Gastroesophageal sphincter (tissue), 4 donors: ENCODE results near the gene CXADR. TPM values are rescaled to one million over a fixed set of nuclear protein-coding genes. Genes with fewer than 3 reads are reported as not detected.

Experiments
- ATAC-seq: fragments of 150-250 bp; one replicate; pipeline ENCODE4 v1.9.1; 2016; ENCODE audit warnings: mild to moderate bottlenecking, moderate library complexity
- H3K27ac ChIP-seq, 4 donors: fragments of 200-600 bp; sonication (generic) in 3 of 4; 1 replicate in 3 of 4; 2 replicates in 1 of 4; pipeline ENCODE4 v1.5.1; 2016 to 2019
- H3K27me3 ChIP-seq: fragments of 200-600 bp; sonication (generic); one replicate; pipeline ENCODE4 v1.5.1; 2019
- H3K36me3 ChIP-seq, 2 donors: fragments of 200-600 bp; sonication (generic); one replicate each; pipeline ENCODE4 v1.5.1; 2019; ENCODE audit warnings: control low read depth in 1 of 2
- H3K4me1 ChIP-seq, 3 donors: fragments of 200-600 bp; sonication (generic); 1 replicate in 2 of 3; 2 replicates in 1 of 3; pipeline ENCODE4 v1.5.1; 2016 to 2019; ENCODE audit warnings: control low read depth in 2 of 3
- H3K4me3 ChIP-seq, 2 donors: fragments of 200-600 bp; sonication (generic); one replicate each; pipeline ENCODE4 v1.5.1; 2019; ENCODE audit warnings: mild to moderate bottlenecking in 1 of 2, moderate library complexity in 1 of 2
- H3K9me3 ChIP-seq, 3 donors: fragments of 200-600 bp; sonication (generic); one replicate each; pipeline ENCODE4 v1.5.1; 2017 to 2019; ENCODE audit warnings: control low read depth in 2 of 3
- EP300 ChIP-seq: sonication (generic); formaldehyde crosslinking; IDR thresholded peaks from one replicate; pipeline ENCODE4 v1.6.1; 2017; ENCODE audit warnings: antibody characterized with exemption, mild to moderate bottlenecking
- POLR2A ChIP-seq, 2 donors: fragments of 450-650 bp; IDR thresholded peaks; one replicate each; pipeline ENCODE4 v1.6.1; 2017; ENCODE audit warnings: antibody characterized with exemption in 2 of 2, mild to moderate bottlenecking in 2 of 2, moderate library complexity in 1 of 2
- POLR2AphosphoS5 ChIP-seq: sonication (generic); formaldehyde crosslinking; IDR thresholded peaks from one replicate; pipeline ENCODE4 v1.6.1; 2017; ENCODE audit warnings: antibody characterized with exemption
- WGBS, 2 donors: methylation state at CpG; one replicate each; pipeline ENCODE4 v1.1.5; 2018; ENCODE audit warnings: low coverage in 1 of 2; 5-methylcytosine and 5-hydroxymethylcytosine counted together
- total RNA-seq, 4 donors: library from RNA; depleted of rRNA; stranded (reverse); fragments of >200 nt; gene quantifications; one replicate each; pipeline ENCODE4 v1.1.0, GENCODE V29; 2016
- TF ChIP-seq, protein P1 (sequence below), 4 experiments: fragments of 200-600 bp in 2 of 4; fragments of 450-650 bp in 2 of 4; sonication (generic) in 1 of 4; IDR thresholded peaks; one replicate each; pipeline ENCODE4 v1.5.1; 2017 to 2019; ENCODE audit warnings: antibody characterized with exemption in 4 of 4, mild to moderate bottlenecking in 2 of 4, moderate library complexity in 2 of 4

Gene CXADR
- total RNA-seq, 4 donors from 2014 or later: 0.54 to 10.6 (median 4.4) TPM

- TF ChIP-seq, protein P1, sequence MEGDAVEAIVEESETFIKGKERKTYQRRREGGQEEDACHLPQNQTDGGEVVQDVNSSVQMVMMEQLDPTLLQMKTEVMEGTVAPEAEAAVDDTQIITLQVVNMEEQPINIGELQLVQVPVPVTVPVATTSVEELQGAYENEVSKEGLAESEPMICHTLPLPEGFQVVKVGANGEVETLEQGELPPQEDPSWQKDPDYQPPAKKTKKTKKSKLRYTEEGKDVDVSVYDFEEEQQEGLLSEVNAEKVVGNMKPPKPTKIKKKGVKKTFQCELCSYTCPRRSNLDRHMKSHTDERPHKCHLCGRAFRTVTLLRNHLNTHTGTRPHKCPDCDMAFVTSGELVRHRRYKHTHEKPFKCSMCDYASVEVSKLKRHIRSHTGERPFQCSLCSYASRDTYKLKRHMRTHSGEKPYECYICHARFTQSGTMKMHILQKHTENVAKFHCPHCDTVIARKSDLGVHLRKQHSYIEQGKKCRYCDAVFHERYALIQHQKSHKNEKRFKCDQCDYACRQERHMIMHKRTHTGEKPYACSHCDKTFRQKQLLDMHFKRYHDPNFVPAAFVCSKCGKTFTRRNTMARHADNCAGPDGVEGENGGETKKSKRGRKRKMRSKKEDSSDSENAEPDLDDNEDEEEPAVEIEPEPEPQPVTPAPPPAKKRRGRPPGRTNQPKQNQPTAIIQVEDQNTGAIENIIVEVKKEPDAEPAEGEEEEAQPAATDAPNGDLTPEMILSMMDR (IDR thresholded peaks at IDR 0.05): no peak
- TF ChIP-seq POLR2A (IDR thresholded peaks at IDR 0.05) (no peak), EP300 (no peak), POLR2AphosphoS5 (no peak)
- Histone ChIP-seq H3K36me3 (no peaks in the 10 kb centered on the region), H3K27ac (no peak overlapping the region), H3K4me1 (no peaks in the 10 kb centered on the region), H3K9me3 (no peaks in the 10 kb centered on the region), H3K27me3 (no peaks in the 10 kb centered on the region), H3K4me3 (no peak overlapping the region)
- 86 to 97% methylated on average over 3 to 6 of the region's 6 CpGs for WGBS, 2 donors
- ATAC-seq: no peak
Measured at GRCh38 chr21:17492415-17493168, 20.3 kb upstream of the CXADR start.

GRCh38 chr21:17494051-17494450 lies 18.8 kb upstream of the CXADR start:
- H3K4me1 ChIP-seq: no peaks in the 10 kb centered on the region
- H3K27ac ChIP-seq: no peak overlapping the region
- H3K27me3 ChIP-seq: no peaks in the 10 kb centered on the region
- H3K36me3 ChIP-seq: no peaks in the 10 kb centered on the region
- no peaks in the 10 kb centered on the region for H3K9me3 ChIP-seq
- ATAC-seq: no peak
- no peak for TF ChIP-seq EP300
- no peak for TF ChIP-seq POLR2AphosphoS5
- no peak for TF ChIP-seq POLR2A (IDR thresholded peaks at IDR 0.05)
- TF ChIP-seq, protein P1 (IDR thresholded peaks at IDR 0.05): no peak
- H3K4me3 ChIP-seq: no peak overlapping the region
- 91 to 93% methylated on average over 3 of the region's 3 CpGs for WGBS, 2 donors

DNA sequence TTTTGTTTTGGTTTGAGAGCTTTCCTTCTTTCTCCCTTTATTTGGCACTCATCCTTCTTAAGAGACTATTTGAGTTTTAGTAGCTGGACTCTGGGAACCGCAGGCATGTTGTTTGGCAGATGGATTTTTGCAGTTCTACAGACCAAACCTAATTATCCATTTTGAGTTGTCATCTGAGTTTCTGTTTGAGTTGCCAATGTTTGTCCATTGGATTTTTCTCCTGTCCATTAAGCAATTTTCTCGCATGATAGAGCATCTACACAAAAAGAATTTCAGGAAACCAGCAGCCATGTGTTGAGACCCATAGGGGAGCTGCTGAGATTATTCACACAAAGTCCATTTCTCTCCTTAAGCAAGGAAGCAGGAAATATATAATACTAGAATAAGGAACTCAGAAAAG lies 17.2 kb upstream of the CXADR start:
- no peak overlapping the region for H3K27ac ChIP-seq
- no peak overlapping the region for H3K4me3 ChIP-seq
- no peaks in the 10 kb centered on the region for H3K4me1 ChIP-seq
- no peaks in the 10 kb centered on the region for H3K27me3 ChIP-seq
- TF ChIP-seq POLR2A (IDR thresholded peaks at IDR 0.05) (no peak), POLR2AphosphoS5 (no peak), EP300 (no peak)
- TF ChIP-seq, protein P1 (IDR thresholded peaks at IDR 0.05): no peak
- no peaks in the 10 kb centered on the region for H3K9me3 ChIP-seq
- no peak for ATAC-seq
- WGBS, 2 donors: 57 to 60% methylated on average over 1 to 2 of the region's 2 CpGs
- no peaks in the 10 kb centered on the region for H3K36me3 ChIP-seq

DNA sequence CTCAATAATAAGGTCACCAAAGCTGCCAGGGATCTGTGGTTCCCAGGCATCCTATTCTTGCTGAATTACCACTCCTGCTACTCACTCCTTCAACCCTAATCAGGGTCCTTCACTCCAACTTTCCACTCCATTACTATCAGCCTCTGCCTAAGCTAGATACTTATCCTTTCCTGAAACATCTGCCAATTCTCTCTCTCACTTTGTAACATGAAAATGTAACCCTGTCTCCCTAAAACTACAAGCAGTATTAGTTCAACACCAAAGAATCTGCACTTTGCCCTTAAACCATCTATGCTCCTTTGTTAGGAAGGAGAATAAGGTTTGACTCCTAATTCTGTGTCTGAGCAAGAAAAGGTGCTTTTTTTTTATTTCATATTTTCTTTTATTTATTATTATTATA lies 15.5 kb upstream of the CXADR start:
- Histone ChIP-seq H3K9me3 (no peaks in the 10 kb centered on the region), H3K27me3 (no peaks in the 10 kb centered on the region), H3K4me1 (no peaks in the 10 kb centered on the region), H3K4me3 (no peak overlapping the region), H3K27ac (no peak overlapping the region), H3K36me3 (no peaks in the 10 kb centered on the region)
- TF ChIP-seq, protein P1 (IDR thresholded peaks at IDR 0.05): no peak
- TF ChIP-seq POLR2A (IDR thresholded peaks at IDR 0.05) (no peak), POLR2AphosphoS5 (no peak), EP300 (no peak)
- ATAC-seq: no peak

- no peaks in the 10 kb centered on the region for H3K4me1 ChIP-seq
- H3K9me3 ChIP-seq: no peaks in the 10 kb centered on the region
- WGBS, 2 donors: 63 to 77% methylated on average over 2 of the region's 2 CpGs
- H3K36me3 ChIP-seq: no peaks in the 10 kb centered on the region
- TF ChIP-seq, protein P1 (IDR thresholded peaks at IDR 0.05): no peak
- TF ChIP-seq POLR2A (IDR thresholded peaks at IDR 0.05) (no peak), EP300 (no peak), POLR2AphosphoS5 (no peak)
- H3K27me3 ChIP-seq: no peaks in the 10 kb centered on the region
- no peak overlapping the region for H3K4me3 ChIP-seq
- no peak for ATAC-seq
- H3K27ac ChIP-seq: no peak overlapping the region
Measured at GRCh38 chr21:17498586-17498985, 14.3 kb upstream of the CXADR start.
